Epithelial cell of esophagus (primary cell): ENCODE measurements around the gene PTPN23.

ENCODE experiments used
- DNase-seq: peaks from one replicate; pipeline ENCODE4 v3.0.0; 2010; ENCODE audit warnings: low read depth
- H3K4me3 ChIP-seq: 2 replicates; pipeline ENCODE4 v1.5.1; 2011; ENCODE audit warnings: mild to moderate bottlenecking, low read length, control low read depth
- CTCF ChIP-seq: IDR thresholded peaks from 2 replicates; pipeline ENCODE4 v1.5.1; 2011; ENCODE audit warnings: low read depth, mild to moderate bottlenecking, low read length, control low read depth, inconsistent platforms; ENCODE audit not compliant: insufficient read depth; ENCODE audit errors: missing control alignments

Gene PTPN23

GRCh38 chr3:47409284-47409683 is 28.5 kb downstream of the PTPN23 start:
- no peak for TF ChIP-seq CTCF
- no peak for DNase-seq
- H3K4me3 ChIP-seq: no peak overlapping the region

GRCh38 chr3:47409688-47410416 is 29.0 kb downstream of the PTPN23 start:
- no peak for TF ChIP-seq CTCF

GRCh38 chr3:47410417-47410720 is 29.5 kb downstream of the PTPN23 start:
- no peak overlapping the region for H3K4me3 ChIP-seq
- no peak for TF ChIP-seq CTCF
- DNase-seq: no peak

More at GRCh38 chr3:47409688-47410416, 29.0 kb downstream of the PTPN23 start:
- no peak for DNase-seq
- H3K4me3 ChIP-seq: no peak overlapping the region

- no peak for DNase-seq
- no peak overlapping the region for H3K4me3 ChIP-seq
- no peak for TF ChIP-seq CTCF
These were observed 30.2 kb downstream of the PTPN23 start for GRCh38 chr3:47410801-47411646.

GRCh38 chr3:47411696-47412452 is 31.1 kb downstream of the PTPN23 start:
- no peak for TF ChIP-seq CTCF
- H3K4me3 ChIP-seq: no peak overlapping the region
- no peak for DNase-seq

GRCh38 chr3:47412453-47412756 is 31.6 kb downstream of the PTPN23 start:
- TF ChIP-seq CTCF: no peak
- DNase-seq: no peak
- no peak overlapping the region for H3K4me3 ChIP-seq
